Middle frontal gyrus (tissue), 1 donor: ENCODE results near the gene MAD1L1.
"Not testable (repeated sequence)": the region's sequence is repeated elsewhere in the genome, so short reads cannot be mapped to it uniquely, and the experiment has no call there.

Experiments
- DNase-seq: peaks from one replicate; pipeline ENCODE4 v3.0.0-alpha.2; 2015; ENCODE audit warnings: low spot score; ENCODE audit errors: extremely low spot score

The MAD1L1 gene

DNA sequence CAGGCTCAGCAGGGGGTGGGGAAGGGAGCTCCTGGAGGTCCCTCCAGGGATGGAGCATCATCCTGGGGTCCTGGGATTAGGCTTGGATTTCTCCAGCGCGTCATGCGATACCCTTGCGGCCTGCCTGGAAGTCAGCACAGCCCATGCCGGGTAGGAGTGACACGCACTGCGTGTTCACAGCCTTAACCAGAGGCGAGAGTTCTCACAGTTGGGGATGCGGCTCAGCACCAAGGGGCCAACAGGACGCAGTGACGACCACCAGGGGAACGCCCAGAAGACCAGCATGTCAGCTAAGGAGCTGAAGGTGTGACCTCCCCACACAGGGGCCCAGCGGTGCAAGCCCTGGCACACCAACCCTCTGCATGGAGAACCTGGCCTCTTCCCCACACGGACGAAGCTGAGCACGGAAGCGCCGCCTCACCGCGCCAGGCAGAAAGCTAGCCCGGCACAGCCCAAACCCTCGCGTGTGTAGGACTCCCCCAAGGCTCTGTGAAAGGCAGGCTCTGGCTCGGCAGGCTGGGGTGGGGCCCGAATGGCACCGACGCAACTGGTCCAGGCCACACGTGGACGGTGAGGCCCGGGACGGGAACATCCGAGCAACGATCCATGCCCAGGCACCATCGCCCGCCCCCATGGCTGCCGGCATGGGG is 364.1 kb downstream of the MAD1L1 start:
- no peak for DNase-seq

DNA sequence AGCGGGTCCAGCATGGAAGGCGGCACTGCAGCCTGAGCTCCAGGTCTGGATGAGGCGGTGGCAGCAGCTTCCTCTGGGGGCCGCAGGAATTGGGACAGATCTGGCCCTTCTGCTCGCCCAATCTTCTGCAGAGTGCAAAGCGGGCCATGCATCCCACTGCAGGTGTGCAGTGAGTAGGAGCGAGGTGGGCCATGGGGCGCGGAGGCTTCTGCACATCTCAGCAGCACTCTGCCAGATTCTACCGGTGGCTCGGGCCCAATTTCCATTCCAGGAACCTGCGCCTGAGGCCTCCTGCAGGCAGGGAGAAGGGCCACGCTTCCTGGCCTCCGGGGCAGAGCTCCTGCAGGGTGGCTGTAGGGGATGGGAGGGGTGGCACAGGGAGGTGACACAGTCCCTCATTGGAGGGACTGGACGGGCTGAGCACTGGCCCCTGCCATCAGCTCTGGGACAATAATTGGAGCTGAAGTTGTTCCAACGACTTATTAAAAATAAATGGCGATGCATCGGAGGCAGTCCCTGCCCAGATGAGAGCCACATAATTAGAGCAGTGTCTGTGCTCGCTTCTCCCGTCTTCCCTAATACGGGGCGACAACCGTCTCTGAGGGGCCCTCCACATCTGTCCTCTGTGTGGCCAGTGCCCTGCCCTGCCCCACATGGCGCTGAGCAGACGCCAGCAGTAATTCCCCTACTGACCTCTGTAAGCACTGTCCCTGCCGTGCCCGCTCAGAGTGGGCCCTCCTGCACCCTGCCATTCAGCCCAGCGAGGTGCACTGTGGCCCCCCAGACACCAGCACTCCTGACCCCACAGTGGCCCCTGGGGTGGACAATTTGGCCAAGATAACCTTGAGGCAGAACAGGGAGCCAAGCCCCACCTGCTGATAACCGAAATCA is 365.1 kb downstream of the MAD1L1 start:
- no peak for DNase-seq

DNA sequence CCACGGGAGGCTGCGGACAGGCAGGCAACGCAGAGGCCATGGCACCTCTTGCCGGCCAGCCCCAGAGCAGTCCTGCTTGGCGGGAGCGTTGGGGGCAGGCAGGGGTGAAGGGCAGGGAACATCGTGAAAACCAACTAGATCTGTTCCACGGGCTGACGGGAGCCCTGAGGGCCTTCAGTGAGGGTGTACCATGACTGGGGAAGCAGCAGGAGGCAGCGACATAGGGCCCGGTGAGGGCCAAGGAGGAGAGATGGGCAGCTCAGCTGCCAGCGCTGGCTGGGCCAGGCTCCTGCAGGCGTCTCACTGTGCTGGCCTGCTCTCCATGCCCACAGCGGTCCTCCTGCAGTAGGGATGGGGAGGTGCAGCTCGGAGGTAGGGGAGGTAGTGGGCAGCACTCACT is 366.1 kb downstream of the MAD1L1 start:
- no peak for DNase-seq

DNA sequence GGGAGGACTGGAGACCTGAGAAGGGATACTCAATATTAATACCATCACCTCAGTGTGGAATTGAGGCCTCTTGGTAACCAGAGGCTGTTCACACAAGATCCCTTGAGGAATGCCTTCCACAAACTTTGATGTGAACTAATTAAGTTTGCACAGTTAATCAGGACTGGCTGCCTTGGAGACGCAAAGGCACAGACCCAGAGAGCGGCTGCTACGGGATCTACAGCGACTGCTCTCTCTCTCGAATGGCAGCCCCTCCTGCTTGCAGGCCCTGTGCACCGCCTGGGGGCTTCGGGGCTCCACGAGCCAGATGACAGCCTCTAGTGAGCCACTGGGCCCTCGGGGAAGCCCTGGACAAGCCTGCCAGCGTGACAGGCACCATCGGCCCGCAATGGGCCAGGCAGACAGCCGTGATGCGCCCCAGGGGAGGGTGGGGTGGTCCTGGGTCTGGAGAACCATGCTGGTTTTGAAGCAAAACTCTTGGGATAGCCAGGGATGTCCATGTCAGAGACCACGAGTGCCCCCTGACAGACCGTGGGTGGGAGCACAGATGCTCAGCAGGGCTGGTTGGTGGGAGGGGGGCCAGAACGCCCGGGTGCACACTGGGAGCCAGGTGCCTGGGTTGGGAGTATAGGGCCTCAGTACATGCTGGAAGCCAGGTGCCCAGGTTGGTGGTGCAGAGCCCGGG is 367.0 kb downstream of the MAD1L1 start:
- no peak for DNase-seq

DNA sequence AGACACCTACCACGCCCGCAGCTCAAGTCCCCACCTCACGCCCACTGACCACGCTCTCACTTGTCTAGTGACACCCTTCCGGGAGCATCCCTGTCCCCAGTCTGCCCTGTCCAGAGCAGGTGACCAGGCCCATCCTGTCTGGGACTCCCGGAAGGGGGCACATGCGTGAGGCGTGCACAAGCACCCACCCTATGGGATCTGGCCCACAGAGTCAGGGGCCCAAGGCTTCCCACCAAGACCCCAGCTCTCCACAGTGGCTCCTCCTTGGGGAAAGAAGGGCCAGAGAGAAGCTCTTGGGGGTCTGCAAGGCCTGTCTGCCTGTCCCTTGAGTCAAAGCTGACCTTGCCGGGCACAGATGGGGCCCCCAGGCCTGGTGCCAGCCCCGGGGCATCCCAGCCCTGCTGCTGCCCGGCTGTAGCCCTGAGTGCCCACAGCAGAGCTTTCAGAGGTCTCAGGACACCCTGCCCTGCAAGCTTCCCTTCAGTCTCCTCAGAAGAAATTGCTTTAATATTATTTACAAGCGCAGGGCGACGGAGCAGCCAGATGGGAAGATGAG is 367.7 kb downstream of the MAD1L1 start:
- DNase-seq, result no peak

DNA sequence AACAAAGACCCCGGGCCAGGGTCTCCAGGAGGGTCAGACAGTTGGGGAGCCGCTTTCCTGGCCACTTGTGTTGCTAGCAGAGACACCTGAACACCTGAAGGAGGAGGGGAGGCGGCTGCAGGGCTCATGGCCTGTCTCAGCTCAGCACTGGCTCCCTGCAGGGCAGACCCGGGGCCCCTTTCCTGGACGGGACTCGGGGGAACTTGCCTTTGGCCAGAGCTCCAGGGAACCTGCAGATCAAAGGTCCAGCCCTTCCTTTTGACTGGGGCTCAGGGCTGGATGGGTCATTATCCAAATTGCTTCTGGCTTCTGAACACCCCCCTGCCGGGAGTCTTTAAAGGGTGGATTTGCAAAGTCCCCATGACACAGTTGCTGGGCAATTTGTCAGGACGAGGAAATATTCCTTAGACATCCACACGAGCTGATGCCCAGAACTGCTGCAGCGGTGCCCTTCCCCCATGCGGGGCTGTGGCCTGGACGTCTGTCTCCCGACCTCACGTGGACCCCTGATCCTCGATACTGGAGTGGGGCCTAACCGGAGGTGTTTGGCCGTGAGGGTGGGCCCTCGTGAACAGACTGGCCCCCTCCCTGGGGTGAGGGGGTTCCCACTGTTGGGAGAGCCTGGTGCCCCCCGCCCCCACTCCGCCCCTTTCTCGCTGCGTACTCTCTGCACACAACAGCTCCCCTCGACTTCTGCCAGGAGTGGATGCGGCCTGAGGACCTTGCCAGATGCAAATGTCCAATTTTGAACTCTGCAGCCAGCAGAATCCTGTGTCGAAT is 368.4 kb downstream of the MAD1L1 start:
- DNase-seq, result no peak

DNA sequence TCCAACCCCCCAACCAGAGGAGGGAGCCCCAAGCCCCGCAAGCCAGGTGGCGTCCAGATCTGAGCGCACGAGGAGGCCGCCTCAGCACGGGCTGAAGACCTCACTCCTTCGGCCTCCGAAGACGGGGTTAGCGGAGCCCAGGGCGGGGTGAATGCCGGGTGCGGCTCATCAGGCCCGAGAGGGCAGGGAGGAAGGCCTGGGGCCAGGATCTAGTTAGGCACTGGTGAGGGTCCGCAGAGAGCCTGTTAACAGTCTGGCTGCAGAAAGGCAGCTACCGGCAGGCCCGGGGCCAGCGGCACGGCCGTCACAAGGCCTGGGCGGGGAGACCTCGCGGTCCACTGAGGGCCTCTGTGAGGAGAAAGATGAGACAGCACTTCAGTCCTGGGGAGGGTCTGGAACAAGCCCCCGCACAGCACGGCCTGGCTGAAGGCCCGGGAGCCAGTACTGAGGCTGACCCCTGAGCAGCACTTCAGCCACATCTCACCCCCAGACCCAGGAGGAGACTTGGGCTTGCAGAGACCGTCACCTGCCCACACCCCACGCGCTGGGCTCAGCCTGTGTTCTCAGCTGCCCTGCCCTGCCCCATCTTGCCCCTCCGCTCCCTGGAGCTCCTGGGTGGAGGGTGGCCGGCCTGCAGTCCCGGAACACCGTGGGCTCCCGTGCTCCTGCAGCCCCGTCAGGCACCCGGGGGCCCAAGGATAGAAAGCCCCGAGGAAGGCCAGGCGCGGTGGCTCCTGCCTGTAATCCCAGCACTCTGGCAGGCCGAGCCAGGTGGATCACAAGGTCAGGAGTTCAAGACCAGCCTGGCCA is 369.4 kb downstream of the MAD1L1 start:
- DNase-seq, result no peak

DNA sequence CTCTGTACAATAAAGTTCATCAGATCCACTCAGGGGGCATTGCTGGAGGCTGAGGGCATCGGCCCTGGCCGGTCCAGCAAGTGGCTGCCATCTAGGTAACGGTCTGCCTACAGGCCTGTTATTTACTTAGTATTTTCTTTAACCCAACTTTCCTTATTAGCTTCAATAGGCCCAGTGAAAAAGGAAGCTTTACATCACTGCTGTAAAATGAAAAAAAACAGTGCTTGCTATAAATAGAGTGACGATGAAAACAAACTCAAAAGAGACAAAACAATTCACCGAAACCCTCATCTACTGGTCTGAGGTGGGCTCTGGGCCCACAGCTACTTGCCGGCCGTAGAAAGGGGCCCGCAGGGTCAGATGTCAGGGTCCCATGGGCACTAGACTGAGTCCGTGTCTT is 370.2 kb downstream of the MAD1L1 start:
- no peak for DNase-seq

DNA sequence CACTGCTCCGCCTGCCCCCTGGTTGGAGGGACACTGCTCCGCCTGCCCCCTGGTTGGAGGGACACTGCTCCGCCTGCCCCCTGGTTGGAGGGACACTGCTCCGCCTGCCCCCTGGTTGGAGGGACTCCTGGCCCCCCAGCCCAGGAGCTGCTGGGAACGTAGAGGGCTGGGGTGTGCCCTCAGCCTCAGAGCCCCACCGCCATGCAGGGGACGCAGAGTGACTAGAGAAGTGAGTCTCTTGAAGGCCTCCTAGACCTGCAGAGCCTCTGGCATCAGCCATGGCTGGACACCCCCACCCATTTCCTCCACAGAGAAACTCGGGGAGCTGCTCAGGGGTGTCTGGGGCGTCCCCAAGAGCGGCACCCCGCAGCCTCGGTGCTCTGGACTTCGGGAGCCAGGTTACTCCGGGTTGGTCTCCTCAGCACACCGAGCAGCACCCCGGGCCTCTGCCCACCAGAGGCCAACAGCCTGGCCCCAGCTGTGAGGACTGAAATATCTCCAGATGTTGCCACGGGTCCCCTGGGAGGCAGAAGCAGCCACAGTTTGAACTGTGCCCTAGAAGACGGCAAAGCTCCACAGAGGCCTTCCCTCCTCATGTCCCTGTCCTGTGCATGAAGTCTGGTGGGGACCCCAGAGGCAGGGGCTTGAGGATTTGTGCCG is 370.8 kb downstream of the MAD1L1 start:
- DNase-seq, result no peak

DNA sequence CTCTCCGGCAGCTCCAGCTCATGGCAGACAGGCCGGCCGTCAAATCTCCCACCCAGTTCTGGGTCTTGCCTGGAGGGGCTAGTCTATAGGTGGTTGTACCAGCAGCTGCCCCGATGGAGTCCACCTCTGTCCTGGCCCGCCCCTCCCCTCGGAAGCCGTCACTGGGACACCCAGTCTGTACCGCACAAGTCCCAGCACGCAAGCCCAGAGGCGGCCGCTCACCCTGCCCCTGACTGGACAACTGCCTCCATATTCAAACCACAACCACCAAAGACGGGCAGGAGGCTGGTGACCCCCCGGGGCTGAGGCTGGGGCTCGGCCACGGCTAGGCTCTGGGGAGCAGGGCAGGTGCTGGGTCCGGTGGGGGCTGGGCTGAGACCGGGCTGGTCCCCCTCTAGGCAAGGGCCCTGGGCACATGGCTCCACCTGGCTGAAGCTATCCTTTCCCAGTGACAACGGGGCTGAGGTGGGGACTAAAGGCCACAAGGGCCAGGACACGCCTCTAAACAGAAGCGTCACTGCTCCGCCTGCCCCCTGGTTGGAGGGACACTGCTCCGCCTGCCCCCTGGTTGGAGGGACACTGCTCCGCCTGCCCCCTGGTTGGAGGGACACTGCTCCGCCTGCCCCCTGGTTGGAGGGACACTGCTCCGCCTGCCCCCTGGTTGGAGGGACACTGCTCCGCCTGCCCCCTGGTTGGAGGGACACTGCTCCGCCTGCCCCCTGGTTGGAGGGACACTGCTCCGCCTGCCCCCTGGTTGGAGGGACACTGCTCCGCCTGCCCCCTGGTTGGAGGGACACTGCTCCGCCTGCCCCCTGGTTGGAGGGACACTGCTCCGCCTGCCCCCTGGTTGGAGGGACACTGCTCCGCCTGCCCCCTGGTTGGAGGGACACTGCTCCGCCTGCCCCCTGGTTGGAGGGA is 371.6 kb downstream of the MAD1L1 start:
- DNase-seq, result not testable (repeated sequence)

DNA sequence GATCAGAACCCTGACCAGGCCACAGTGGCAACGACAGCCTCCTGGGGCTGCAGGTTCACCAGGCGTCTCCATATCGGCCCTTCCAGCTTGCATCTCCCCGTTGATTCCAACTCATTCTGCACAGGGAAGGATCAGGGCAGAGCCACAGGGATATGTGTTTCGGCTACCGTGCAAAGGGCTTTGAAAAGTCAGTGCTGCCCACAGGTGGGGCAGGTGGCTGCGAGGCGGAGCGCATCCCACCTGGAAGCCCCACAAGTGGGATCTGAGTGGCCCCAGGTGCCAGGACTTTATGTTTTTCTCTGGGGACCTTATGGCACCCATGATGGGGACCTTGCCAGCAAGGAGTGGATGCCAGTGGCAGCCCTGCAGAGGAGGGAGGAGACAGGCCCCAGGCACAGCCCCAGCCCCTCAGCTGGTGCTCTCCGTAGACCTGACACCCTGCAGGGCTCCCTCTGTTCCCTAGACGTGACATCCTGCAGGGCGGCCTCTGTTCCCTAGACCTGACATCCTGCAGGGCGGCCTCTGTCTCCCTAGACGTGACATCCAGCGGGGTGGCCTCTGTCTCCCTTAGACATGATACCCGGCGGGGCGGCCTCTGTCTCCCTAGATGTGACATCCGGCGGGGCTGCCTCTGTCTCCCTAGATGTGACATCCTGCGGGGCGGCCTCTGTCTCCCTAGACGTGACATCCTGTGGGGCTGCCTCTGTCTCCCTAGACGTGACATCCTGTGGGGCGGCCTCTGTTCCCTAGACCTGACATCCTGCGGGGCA is 373.3 kb downstream of the MAD1L1 start:
- DNase-seq, result no peak

DNA sequence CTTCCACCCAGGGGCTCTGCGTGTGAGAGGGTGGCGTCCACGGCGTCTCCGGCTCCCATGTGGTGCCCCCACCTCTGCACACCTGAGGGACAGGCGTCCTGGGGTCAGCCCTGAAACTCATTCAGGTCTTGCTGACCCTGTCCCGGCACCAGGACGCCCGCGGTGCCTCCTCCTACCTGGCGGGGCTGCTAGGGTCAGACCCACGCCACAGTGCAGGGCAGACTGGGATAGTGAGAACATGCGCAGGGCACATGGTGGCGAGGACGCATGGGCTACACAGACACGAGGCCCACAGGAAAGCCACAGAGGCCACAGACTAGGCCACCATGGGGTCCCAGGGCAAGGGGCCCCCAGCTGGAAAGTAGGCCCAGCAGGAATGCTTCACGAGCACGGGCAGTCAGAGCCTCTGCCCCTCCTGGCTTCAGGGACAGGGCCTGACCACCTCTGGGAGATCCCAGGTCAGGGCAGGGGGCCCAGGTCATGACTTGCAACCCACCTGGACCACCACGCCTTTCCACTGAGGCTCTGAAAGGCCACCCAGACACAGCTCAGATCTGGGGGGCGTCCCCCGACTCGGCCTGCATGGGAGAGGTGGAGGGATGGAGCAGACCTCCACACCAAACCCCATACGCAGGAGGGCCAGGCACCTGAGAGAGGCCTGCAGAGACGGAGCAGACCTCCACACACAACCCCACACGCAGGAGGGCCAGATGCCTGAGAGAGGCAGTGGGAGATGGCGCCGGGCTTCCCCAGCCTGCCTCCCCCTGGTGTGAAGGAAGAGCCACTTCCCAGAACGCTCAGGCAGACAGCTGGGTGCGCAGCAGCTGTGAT is 374.1 kb downstream of the MAD1L1 start:
- no peak for DNase-seq

DNA sequence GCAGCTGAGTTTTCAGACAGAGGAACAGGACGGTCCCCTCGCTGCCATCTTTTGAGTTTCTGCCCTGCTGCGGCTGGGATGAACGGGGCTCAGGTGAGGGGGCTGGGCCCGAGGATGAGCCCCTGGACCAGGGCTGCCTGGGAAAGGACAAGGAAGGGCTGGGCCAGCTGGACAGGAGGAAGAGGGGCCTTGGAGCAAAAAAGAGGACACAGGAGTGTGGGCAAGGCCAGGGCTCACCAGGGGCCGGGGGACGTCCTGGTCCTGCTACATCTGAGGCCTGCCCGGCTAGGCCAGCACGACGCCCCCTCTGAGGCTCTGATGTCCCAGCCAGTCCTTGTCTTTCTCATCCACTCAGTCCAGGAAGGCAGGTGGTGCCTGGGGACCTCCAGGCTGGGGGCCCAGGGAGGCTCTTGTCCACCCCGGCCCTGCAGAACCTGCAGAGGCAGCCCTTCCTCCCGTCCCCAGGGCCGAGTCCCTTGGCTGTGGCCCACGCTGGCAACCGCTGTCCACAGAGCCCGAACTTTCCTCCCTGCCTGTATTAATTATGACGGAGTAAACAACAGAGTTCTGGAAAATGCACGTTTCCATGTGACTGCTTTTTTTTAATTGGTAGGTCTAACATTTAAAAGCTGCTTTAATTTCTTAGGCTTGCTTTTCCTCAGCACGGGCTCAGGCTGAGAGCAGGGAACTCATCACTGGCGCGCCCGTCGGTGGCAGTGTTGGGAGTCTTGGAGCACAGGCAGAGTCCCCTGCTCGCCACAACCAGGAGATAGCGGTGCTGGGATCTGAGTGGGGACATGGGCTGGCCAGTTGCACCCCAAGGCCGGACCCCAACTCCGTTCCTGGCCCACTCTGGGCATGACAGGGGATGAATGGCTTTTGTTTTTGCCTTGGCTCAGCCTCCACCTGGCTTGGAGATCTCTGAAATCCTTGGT is 375.0 kb downstream of the MAD1L1 start:
- DNase-seq, result no peak

DNA sequence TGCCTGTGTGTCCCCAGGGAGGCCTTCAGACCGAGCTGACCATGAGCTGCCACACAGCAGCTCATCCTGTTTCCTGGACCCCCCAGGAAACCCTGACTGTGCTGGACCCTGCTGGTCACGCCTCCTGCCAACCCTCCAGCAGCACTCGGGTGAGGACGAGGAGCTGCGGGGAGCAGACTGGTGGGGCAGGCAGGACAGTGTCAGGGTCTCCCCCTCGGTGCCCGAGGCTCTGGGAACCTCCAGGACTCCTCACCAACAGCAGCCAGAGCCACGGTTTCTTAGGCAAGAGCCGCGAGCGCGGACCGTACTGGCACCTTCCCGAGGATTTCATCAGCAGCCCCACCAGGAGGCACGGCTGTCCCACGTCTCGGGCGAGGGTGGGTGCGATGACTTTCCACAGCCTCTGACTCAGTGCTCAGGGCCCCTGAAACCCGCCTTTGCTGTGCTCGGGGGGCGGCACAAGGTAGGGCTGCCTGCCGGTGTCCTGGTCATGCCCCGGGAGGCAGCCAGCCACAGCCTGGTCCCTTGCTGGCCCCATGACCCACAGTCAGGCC is 375.8 kb downstream of the MAD1L1 start:
- no peak for DNase-seq

DNA sequence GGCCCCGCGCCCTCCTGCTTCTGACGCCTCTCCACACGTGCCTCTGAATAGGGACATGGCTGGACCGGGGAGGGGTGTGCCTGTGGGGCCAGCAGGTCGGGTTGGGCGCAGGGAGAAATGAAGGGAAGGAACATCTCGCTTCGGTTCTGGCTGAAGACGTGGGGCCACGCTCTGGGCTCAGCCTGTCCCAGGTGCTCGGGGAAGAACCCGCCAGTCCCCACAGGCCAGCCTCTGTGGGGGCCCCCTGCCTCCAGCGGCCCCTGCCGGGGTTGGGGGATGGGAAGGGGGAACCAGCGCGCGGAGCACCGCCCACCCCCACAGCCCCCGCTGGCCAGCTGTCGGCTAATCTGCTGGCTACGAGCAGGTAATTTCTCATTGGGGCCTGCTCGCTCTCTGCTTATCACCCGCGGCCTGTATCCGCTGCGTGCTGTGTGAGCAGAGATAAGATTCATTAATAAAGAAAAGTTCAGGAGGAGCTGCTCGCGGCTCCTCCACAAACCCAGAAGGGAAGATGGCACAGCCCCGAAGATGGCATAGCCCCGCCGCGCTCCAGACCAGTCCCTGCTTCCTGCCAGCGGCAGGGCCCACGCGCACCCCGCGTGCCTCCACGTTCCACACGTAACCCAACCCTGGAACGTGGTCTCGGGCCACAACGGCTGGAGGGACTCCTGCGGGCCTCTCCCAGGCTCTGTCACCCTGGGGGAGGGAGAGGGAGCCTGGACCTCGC is 376.4 kb downstream of the MAD1L1 start:
- no peak for DNase-seq
